ENCODE measurements around the gene CDX4. TPM values are rescaled to one million over a fixed set of nuclear protein-coding genes. Genes with fewer than 3 reads are reported as not detected.
A peak's percentile ranks its signal among the peaks of the same experiment; 100 is the strongest.
"Not testable (repeated sequence)": the region's sequence is repeated elsewhere in the genome, so short reads cannot be mapped to it uniquely, and the experiment has no call there.

The CDX4 gene, protein sequence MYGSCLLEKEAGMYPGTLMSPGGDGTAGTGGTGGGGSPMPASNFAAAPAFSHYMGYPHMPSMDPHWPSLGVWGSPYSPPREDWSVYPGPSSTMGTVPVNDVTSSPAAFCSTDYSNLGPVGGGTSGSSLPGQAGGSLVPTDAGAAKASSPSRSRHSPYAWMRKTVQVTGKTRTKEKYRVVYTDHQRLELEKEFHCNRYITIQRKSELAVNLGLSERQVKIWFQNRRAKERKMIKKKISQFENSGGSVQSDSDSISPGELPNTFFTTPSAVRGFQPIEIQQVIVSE
- total RNA-seq (2014; rRNA removed; shearing (Covaris generic)): not detected in 2 replicates

DNA sequence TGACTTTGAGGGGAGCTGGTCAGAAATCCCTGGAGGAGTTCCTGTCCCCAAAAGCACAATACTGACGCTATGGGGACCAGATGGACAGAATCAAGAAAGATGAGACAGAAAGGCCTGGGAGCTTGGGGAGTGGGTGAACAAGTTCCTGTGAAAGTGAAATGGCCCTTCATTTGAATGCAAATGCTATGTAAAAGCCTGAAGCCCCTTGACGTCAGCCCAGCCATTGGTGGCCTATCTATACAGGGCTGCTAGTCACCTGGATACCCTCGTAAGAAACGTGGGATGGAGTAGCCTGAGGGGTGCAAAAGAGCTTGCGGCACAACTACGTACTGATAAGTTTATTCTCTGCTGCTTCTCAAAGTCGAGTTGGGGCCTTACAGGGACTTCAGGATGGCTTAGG is at the start of gene CDX4:
TSS of gene CDX4 (plus strand) at position 223 of the 400 bp plus-strand sequence. CDS start 201 bp downstream, outside the sequence.
- no peak for DNase-seq (ENCODE audit: low read depth)

DNA sequence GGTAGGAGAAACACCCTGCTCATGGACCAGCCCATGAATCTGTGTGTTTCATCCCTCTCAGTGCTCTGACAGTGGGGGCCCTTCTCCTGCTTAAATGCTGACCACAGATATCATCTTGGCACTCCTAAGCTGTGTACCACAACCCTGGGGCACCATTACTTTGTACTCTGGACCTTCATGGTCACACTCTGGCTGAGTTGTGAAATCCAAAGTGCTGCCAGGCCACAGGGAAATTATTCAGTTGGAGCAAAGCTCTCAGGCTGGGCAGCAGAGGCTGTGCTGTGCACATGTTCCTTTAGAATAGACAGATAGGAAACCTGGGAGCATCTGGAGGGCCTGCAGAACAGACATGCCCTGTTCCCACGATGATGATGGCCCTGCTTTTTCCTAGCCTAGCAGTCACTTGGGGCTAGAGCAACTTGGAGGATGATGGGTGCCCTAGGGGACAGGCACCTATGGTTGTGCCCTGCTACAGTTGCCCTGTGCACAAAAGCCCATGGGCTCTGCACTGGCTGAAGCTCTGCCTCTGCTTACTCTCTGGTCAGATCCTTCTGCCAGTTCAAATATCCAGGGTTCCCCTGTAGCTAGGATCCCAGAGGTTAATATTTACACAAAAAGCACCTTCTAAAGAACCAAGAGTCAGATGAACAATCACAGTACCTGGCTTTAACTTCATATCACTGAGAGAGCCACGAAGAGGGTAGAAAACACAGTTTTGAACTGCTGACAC is 48.5 kb upstream of the CDX4 start:
- no peak for DNase-seq (ENCODE audit: low read depth)

DNA sequence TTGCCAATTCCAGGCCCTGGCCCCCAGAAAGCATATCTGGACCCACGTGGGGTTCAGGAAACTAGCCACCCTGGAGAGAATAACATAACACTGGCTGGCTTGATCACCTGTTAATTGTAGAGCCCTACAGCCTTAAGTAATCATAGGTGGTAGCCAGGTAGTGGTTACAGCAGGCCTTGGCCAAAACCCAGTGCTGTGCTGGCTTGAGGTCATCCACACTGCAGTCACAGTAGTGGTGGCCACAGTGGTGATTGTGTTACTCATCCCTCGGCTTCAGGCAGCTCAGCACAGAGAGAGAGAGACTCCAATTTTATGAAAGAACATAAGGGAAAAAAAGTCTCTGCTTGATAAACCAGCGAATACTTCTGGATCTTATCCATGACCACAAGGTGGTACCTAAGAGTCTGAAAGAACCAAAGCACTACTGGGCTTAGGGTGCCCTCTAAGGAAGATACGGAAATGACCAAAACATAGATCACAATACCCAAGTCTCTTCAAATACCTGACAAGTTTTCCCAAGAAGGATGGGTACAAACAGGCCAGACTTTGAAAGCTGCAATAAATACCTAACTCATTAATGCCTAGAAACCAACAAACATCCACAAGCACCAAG is 46.6 kb upstream of the CDX4 start:
- DNase-seq (ENCODE audit: low read depth): no peak

- no peak for DNase-seq (ENCODE audit: low read depth)
These were observed 45.1 kb upstream of the CDX4 start for GRCh38 chrX:73401591-73402266.

DNA sequence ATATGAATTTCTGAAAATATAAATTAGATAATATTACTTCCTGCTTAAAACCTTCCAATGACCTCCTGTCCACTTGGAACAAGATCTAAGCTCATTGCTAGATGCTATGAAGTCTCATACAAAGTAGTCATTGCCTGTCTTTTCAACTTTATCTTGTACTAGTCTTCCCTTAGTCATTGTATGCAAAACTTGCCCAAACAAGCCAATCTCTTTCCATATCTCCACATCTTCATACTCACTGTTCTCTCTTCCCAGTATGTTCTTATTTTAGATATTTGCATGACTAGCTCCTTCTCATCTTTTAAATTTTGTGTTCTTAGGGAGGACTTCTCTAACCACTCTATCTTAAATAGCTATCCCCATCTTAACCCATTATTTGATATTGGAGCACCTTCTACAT is 33.9 kb upstream of the CDX4 start:
- DNase-seq (ENCODE audit: low read depth): no peak

DNA sequence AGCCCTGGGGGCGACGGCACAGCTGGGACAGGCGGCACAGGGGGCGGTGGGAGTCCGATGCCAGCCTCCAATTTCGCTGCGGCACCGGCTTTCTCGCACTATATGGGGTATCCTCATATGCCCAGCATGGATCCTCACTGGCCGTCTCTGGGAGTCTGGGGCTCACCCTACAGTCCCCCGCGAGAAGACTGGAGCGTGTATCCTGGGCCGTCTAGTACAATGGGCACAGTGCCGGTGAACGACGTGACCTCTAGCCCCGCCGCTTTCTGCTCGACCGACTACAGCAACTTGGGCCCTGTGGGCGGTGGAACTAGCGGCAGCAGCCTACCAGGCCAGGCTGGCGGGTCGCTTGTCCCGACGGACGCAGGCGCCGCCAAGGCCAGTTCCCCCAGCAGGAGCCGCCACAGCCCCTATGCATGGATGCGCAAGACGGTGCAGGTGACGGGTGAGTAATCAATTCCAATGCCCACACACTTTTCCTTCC is 500 bp downstream of the CDX4 start:
- DNase-seq (ENCODE audit: low read depth): no peak

- DNase-seq (ENCODE audit: low read depth): no peak
These were observed 1.5 kb downstream of the CDX4 start for GRCh38 chrX:73448379-73448778.

DNA sequence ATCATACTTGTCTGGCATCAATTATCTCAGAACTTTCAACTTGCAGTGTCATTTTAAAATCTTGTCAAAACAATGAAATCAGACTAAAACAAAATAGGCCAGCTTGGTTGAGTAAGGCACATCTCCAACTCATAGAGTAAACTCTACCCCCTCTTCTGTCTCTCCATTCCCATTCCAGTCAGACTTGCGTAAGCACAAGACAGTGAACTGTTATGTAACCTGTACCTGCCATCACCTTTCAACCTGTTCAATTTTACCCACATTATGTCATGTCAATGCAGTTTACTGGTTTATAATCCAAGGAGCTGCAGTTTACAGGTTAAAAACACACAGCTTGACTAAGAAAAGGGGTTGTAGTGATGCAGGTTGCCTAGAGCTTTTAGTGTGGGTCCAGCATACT is 8.3 kb downstream of the CDX4 start:
- no peak for DNase-seq (ENCODE audit: low read depth)

GRCh38 chrX:73457306-73457705 is 10.5 kb downstream of the CDX4 start:
- no peak for DNase-seq (ENCODE audit: low read depth)

GRCh38 chrX:73468376-73468775 is 21.5 kb downstream of the CDX4 start:
- no peak for DNase-seq (ENCODE audit: low read depth)

- peak; percentile 1 for DNase-seq (ENCODE audit: low read depth)
These were observed 32.1 kb downstream of the CDX4 start for GRCh38 chrX:73478961-73479360.

DNA sequence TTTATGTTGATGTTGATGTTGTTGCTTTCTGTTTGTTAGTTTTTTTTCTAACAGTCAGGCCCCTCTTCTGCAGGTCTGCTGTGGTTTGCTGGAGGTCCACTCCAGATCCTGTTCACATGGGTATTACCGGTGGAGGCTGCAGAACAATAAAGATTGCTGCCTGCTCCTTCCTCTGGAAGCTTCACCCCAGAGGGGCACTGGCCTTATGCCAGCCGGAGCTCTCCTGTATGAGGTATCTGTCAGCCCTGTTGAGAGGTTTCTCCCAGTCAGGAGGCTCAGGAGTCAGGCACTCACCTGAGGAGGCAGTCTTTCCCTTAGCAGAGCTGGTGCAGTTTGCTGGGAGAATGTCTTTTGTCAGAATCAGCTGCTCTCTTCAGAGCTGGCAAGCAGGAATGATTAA is 34.7 kb downstream of the CDX4 start:
- DNase-seq (ENCODE audit: low read depth): no peak

- DNase-seq (ENCODE audit: low read depth): no peak
These were observed 43.8 kb downstream of the CDX4 start for GRCh38 chrX:73490661-73491060.

DNA sequence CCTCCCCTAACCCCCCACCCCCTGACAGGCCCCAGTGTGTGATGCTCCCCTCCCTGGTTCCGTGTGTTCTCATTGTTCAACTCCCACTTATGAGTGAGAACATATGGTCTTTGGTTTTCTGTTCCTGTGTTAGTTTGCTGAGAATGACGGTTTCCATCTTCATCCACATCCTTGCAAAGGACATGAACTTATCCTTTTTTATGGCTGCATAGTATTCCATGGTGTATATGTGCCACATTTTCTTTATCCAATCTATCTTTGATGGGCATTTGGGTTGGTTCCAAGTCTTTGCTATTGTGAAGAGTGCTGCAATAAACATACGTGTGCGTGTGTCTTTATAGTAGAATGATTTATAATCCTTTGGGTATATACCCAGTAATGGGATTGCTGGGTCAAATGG is 45.3 kb downstream of the CDX4 start:
- not testable (repeated sequence) for DNase-seq (ENCODE audit: low read depth)

Other genes with a start within 250 kb of the CDX4 start
- 0.36 and 0.39 TPM in 2 replicates for gene NAP1L2, start 232.2 kb upstream of the CDX4 start, total RNA-seq (2014; rRNA removed; shearing (Covaris generic))
- gene CHIC1, start 116.1 kb downstream of the CDX4 start, total RNA-seq (2014; rRNA removed; shearing (Covaris generic)): 9.8 and 11.2 TPM in 2 replicates

All from RPMI7951 (cell line).